Measurements from ENCODE around the gene DLGAP1. TPM values are rescaled to one million over a fixed set of nuclear protein-coding genes. Genes with fewer than 3 reads are reported as not detected.

Gene DLGAP1
- total and polyA plus RNA-seq, 10 of the 15 experiments (the other 5 are each of a cell fraction or from before 2014, with no cell fraction given) = 0.23 to 27.6 (median 1.9) TPM

- RAD21 ChIA-PET (ENCODE audit: unreplicated experiment) = no interaction called here
- in situ Hi-C loops (cut with MboI) = no loop called here
- no TSS peak for BruUV-seq (replicated peaks)
Measured at GRCh38 chr18:3784949-3785348, 670.2 kb downstream of the DLGAP1 start.

GRCh38 chr18:3782901-3783300 is 672.2 kb downstream of the DLGAP1 start:
- DNase-seq (ENCODE audit: low read depth, low spot score) = no peak

More at GRCh38 chr18:3784949-3785348, 670.2 kb downstream of the DLGAP1 start:
- ATAC-seq (no peak), DNase-seq (ENCODE audit: low read depth, low spot score) (no peak), FAIRE-seq (no peak)
- H3K4me1 ChIP-seq (ENCODE audit: control insufficient read depth, insufficient read depth, low read length) = no peaks in the 10 kb centered on the region
- no peaks in the 10 kb centered on the region for H3K79me2 ChIP-seq (ENCODE audit: control insufficient read depth, insufficient read depth, low read length)
- no peak overlapping the region for H3K27ac ChIP-seq (ENCODE audit: control insufficient read depth, insufficient read depth)
- intact Hi-C loops (cut with micrococcal nuclease; ENCODE audit: unreplicated experiment) = no loop called here
- no peak overlapping the region for H3K9ac ChIP-seq (ENCODE audit: control insufficient read depth, insufficient read depth, low read length)
- no peak overlapping the region for H3K4me2 ChIP-seq (ENCODE audit: control insufficient read depth, insufficient read depth)
- POLR2A ChIA-PET = no interaction called here
- no peaks in the 10 kb centered on the region for H4K20me1 ChIP-seq (ENCODE audit: control insufficient read depth, insufficient read depth)
- CTCF ChIA-PET = no interaction called here
- SMC1A ChIA-PET (ENCODE audit: uncharacterized antibody, unreplicated experiment) = no interaction called here
- 0% methylated on average over 1 of the region's 1 CpG for WGBS (ENCODE audit: insufficient coverage, insufficient replicate concordance, low lambda C conversion rate, missing lambda C conversion rate)
- H3K36me3 ChIP-seq (ENCODE audit: control insufficient read depth in 2 of 2, insufficient read depth in 2 of 2, low read length in 1 of 2) = no peaks in the 10 kb centered on the region
- H2AFZ ChIP-seq (ENCODE audit: control insufficient read depth, low read depth, low read length) = no peak overlapping the region
- no peaks in the 10 kb centered on the region for H3K9me3 ChIP-seq (replicated peaks; ENCODE audit: control insufficient read depth, insufficient read depth, low read length)
- no peak overlapping the region for H3K4me3 ChIP-seq
- TF ChIP-seq WRNIP1 (IDR thresholded peaks at IDR 0.05; ENCODE audit: borderline replicate concordance, low read depth, low read length) (no peak), ZNF24 (IDR thresholded peaks at IDR 0.05) (peak; percentile 38; the same call in 1 of the 2 replicates)
- no peaks in the 10 kb centered on the region for H3K27me3 ChIP-seq (replicated peaks in 1 of 2; ENCODE audit: control insufficient read depth in 2 of 2, insufficient read depth in 2 of 2, low read length in 1 of 2)

More at GRCh38 chr18:3782901-3783300, 672.2 kb downstream of the DLGAP1 start:
- ChIA-PET POLR2A (interaction anchor here (0.5 kb wide), 1 partner anchor 719 kb away, joined by 3 read pairs; no protein-coding TSS in a partner anchor), SMC1A (ENCODE audit: uncharacterized antibody, unreplicated experiment) (interaction anchor here (0.7 to 1.6 kb wide), 3 partner anchors 12 to 92 kb away, joined by 3 to 5 read pairs (median 3); no protein-coding TSS in a partner anchor), RAD21 (ENCODE audit: unreplicated experiment) (interaction anchor here (1.9 kb wide), 1 partner anchor 12 kb away, joined by 8 read pairs; no protein-coding TSS in a partner anchor), CTCF (interaction anchor here (0.7 to 2.3 kb wide), 3 partner anchors 11 to 212 kb away, joined by 3 to 10 read pairs (median 6); no protein-coding TSS in a partner anchor)
- no peak for TF ChIP-seq RB1 (IDR thresholded peaks at IDR 0.05; ENCODE audit: borderline replicate concordance)
- TF ChIP-seq PAX5 (IDR thresholded peaks at IDR 0.05; ENCODE audit: borderline replicate concordance, low read depth, low read length) = no peak
- no peak for TF ChIP-seq CHD4 (IDR thresholded peaks at IDR 0.05)
- TF ChIP-seq STAT3 (IDR thresholded peaks at IDR 0.05; ENCODE audit: low read depth, low read length) = no peak
- TF ChIP-seq CBX5 (IDR thresholded peaks at IDR 0.05; ENCODE audit: low read depth) = no peak
- no peak for TF ChIP-seq LARP7 (IDR thresholded peaks at IDR 0.05)
- no peak for TF ChIP-seq FOXK2 (IDR thresholded peaks at IDR 0.05)
- BruUV-seq (replicated peaks) = no TSS peak
- intact Hi-C loops (cut with micrococcal nuclease; ENCODE audit: unreplicated experiment) = no loop called here
- no peak for FAIRE-seq
- no peaks in the 10 kb centered on the region for H3K79me2 ChIP-seq (ENCODE audit: control insufficient read depth, insufficient read depth, low read length)
- H4K20me1 ChIP-seq (ENCODE audit: control insufficient read depth, insufficient read depth) = no peaks in the 10 kb centered on the region
- no peaks in the 10 kb centered on the region for H3K27me3 ChIP-seq (replicated peaks in 1 of 2; ENCODE audit: control insufficient read depth in 2 of 2, insufficient read depth in 2 of 2, low read length in 1 of 2)
- no peak overlapping the region for H3K27ac ChIP-seq (ENCODE audit: control insufficient read depth, insufficient read depth)
- H3K9me3 ChIP-seq (replicated peaks; ENCODE audit: control insufficient read depth, insufficient read depth, low read length) = no peaks in the 10 kb centered on the region
- in situ Hi-C loops (cut with MboI) = no loop called here
- ATAC-seq = no peak
- no peak overlapping the region for H3K9ac ChIP-seq (ENCODE audit: control insufficient read depth, insufficient read depth, low read length)
- 44% methylated on average over 1 of the region's 1 CpG for WGBS (ENCODE audit: insufficient coverage, insufficient replicate concordance, low lambda C conversion rate, missing lambda C conversion rate)
- no peaks in the 10 kb centered on the region for H3K36me3 ChIP-seq (ENCODE audit: control insufficient read depth in 2 of 2, insufficient read depth in 2 of 2, low read length in 1 of 2)
- no peak overlapping the region for H3K4me2 ChIP-seq (ENCODE audit: control insufficient read depth, insufficient read depth)
- H3K4me1 ChIP-seq (ENCODE audit: control insufficient read depth, insufficient read depth, low read length) = no peaks in the 10 kb centered on the region
- H3K4me3 ChIP-seq = no peak overlapping the region
- no peak overlapping the region for H2AFZ ChIP-seq (ENCODE audit: control insufficient read depth, low read depth, low read length)
